GM12891 (cell line): Measurements from ENCODE around the gene CDC45.

Source experiments
- PAX5 ChIP-seq: IDR thresholded peaks from 2 replicates; pipeline ENCODE4 v1.6.1; 2011; ENCODE audit warnings: low read length, moderate library complexity, mild to moderate bottlenecking; ENCODE audit not compliant: insufficient read depth, severe bottlenecking
- POLR2A ChIP-seq: IDR thresholded peaks from 2 replicates; pipeline ENCODE4 v1.6.1; 2011; ENCODE audit warnings: low read depth, low read length, control low read depth
- POLR2AphosphoS5 ChIP-seq: IDR thresholded peaks from 2 replicates; pipeline ENCODE4 v1.6.1; 2011; ENCODE audit warnings: low read depth, low read length, control low read depth
- TAF1 ChIP-seq: IDR thresholded peaks from 2 replicates; pipeline ENCODE4 v1.6.1; 2011; ENCODE audit warnings: low read depth, low read length, control low read depth

GRCh38 chr22:19494676-19495173 lies 15.0 kb downstream of the CDC45 start:
- TF ChIP-seq PAX5 (no peak), POLR2AphosphoS5 (no peak), POLR2A (no peak), TAF1 (no peak)
